ENCODE measurements around the gene NINL.

DNA sequence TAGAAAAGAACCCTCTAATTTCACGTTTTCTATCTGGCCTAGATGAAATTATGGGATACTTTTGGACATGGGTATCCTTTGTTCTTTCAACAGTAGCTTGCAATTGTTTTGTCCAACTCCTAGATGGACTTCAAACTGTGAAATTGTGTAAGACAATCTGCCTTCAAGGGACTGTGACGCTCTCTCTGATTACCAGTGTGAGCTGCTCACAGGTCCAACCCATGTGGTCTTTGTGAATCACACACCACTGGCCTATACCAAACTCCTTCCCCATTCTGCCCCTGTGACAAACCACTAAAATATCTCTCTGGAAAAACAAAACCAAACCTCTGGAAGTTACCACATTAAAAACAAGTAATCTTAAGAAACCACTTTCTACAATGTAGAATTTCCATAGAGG is 59.5 kb downstream of the NINL start:
- TF ChIP-seq, protein P1, sequence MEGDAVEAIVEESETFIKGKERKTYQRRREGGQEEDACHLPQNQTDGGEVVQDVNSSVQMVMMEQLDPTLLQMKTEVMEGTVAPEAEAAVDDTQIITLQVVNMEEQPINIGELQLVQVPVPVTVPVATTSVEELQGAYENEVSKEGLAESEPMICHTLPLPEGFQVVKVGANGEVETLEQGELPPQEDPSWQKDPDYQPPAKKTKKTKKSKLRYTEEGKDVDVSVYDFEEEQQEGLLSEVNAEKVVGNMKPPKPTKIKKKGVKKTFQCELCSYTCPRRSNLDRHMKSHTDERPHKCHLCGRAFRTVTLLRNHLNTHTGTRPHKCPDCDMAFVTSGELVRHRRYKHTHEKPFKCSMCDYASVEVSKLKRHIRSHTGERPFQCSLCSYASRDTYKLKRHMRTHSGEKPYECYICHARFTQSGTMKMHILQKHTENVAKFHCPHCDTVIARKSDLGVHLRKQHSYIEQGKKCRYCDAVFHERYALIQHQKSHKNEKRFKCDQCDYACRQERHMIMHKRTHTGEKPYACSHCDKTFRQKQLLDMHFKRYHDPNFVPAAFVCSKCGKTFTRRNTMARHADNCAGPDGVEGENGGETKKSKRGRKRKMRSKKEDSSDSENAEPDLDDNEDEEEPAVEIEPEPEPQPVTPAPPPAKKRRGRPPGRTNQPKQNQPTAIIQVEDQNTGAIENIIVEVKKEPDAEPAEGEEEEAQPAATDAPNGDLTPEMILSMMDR (IDR thresholded peaks at IDR 0.05): no peak
- no peak for TF ChIP-seq POLR2A (IDR thresholded peaks at IDR 0.05)
